NCI-H1105 treated with DMSO at 0.1 percent for 48 hours (cell line): Measurements from ENCODE around the gene TBCCD1.

Experiments used
- DNase-seq: peaks from one replicate; lab custom pipeline; 2025; lab: John Stamatoyannopoulos, UW

The TBCCD1 gene, protein sequence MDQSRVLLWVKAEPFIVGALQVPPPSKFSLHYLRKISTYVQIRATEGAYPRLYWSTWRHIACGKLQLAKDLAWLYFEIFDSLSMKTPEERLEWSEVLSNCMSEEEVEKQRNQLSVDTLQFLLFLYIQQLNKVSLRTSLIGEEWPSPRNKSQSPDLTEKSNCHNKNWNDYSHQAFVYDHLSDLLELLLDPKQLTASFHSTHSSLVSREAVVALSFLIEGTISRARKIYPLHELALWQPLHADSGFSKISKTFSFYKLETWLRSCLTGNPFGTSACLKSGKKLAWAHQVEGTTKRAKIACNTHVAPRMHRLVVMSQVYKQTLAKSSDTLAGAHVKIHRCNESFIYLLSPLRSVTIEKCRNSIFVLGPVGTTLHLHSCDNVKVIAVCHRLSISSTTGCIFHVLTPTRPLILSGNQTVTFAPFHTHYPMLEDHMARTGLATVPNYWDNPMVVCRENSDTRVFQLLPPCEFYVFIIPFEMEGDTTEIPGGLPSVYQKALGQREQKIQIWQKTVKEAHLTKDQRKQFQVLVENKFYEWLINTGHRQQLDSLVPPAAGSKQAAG

DNA sequence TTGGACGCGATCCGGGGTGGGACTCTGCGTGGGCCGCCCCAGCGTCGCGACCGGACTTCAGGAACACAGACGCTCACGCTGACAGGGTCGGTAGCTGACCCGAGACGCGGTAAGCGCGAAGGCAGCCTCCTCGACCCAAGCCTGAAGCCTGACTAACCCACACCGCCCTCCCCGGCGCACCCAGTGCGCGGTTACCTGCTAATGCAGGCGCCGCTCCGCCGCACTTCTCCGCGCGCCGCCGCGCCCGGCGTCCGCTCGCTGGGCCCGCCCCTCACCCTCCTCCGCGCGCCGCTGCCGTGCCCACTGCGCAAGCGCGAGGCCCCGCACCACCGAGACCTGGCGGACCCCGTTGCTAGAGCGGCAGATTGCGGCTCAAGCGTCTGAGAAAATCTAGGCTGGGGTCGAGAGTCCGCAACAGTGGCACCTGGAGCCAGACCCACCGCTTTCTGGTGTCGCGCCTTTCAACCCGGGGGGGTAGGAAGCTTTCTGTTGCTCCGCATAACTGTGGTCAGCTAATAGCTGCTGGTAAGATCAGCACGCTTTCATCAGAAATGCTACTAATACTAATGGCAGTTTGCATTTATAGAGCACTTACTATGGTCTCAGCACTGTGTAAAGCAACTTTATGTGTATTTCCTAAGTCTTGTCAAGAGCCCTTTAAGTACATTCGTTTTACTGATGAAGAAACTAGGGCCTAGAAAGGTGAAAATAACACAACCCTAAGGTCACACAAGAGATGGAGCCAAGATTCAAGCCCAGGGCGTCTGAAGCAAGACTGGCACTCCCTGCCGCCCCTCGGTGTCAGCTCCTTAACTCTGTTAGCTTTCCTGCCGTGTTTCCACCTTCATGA lies at the start of gene TBCCD1:
Gene TBCCD1, minus strand, starts transcription at position 268 of the 850 bp plus-strand sequence. CDS start 3,010 bp downstream, outside the sequence.
- DNase-seq: peak; percentile 92

- DNase-seq: no peak
Measured at GRCh38 chr3:186616299-186616617, 49.1 kb upstream of the TBCCD1 start.

DNA sequence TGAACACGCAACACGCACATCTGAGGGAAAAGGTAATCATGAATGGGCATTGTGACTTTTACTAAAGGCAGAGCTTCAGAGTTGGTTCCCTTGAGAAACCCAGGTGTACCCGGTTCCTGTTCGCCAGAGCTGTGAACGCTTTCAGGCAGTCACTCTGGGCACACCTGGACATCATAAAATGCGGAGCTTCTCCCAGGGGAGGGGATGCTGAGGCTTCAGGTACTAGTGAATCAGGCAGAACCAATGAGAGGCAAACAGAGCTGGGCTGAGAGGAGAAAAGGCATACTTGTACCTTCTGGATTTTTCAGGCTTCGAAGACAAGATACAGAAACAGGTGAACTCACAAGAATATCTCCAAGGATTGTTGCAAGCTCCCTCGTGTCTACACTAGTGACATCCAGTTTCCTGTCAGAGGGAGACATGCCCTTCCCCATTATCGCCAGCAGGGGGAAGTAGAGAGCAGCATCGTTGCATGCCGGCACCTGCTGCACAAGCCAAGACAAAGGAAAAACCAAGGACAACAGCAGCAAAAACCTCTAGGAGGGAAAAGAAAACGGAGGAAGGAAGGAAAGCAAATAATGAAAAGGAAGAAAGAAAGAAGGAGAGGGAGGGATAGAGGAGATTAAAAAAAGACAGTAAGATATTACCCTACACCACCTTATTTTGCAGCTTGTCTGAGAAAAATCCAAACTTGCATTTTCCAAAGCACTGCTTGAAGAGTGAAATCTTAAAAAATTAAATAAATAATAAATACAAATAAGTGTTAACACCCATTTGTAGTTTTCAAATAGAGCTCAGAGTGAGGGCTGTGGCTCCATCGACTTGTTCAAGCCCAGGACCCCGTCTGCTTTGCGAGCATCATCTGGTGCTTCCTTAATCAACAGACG lies 47.7 kb upstream of the TBCCD1 start:
- peak; percentile 82 for DNase-seq

- no peak for DNase-seq
Measured at GRCh38 chr3:186614266-186614596, 47.1 kb upstream of the TBCCD1 start.

GRCh38 chr3:186613637-186614265 lies 46.6 kb upstream of the TBCCD1 start:
- DNase-seq: no peak

GRCh38 chr3:186612721-186613636 lies 45.8 kb upstream of the TBCCD1 start, which contains the start of gene AHSG:
Gene AHSG (plus strand): TSS chr3:186613060. CDS start chr3:186613142, 82 bp downstream.
- DNase-seq: no peak

DNA sequence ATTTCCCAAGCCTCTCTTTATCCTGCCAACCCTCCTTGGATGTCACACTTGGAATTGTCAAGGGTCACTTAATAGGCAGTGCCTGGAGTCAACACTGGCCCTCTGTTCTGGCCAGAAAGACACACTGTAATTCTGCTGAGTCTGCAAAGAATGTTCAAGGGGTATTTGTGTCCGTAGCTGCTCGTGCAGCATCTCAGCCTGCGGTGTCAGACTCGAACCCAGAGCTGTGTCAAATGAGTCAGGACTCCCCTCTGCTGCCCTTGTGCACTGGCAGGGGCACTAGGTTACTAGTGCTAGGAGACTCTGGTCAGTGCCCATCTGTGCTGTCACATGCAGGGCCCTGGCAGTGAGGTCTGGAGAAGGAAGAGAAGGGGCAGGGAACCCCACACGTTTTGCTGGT lies 44.9 kb upstream of the TBCCD1 start:
- DNase-seq: no peak

GRCh38 chr3:186609247-186609868 lies 42.2 kb upstream of the TBCCD1 start:
- no peak for DNase-seq

GRCh38 chr3:186608624-186609215 lies 41.6 kb upstream of the TBCCD1 start:
- DNase-seq: no peak

DNA sequence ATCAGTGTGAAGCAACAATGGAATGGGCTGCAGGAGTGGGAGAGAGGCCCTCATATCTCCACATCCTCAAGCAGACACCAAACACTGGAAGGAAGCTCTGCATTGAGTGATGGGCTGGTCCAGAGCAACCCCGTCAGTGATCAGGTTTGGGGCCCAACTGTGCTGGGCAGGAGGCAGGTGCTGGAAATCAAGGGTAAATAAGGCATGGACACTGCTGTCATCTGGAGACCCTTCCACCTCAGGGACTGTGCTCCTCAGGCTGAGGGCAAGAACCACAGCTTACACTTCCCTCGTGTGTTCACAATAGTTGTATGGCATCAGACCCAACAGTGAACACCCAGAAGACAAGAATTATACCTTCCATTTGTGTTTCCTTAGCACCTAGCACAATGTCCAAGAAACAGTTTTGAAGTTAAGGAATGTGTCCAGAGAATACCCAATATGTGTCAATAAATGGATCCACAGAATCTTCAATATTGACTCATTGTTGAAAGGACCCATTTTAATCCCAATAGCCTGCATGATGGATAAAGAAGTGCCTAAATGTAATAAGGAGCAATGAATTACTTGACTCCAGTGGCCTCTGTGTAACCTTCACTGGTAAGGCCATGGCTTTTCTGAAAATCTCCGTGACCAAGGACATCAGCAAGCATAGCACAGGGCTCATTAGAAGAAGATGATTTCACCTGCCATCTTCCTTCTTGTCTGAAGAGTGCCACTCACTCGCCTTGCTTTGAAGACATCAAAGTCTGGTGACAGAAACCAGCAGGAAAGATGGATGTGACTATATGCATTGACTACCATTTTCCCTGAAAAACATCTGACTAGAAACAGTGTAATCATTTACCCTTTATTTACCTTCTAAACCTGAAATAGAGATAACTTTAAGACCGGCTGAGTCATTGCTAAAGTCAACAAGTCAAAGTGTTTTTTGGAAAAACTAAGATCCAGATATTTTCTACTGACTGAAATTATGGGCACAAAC lies 38.7 kb upstream of the TBCCD1 start:
- no peak for DNase-seq

GRCh38 chr3:186605078-186605477 lies 37.9 kb upstream of the TBCCD1 start:
- DNase-seq: no peak

DNA sequence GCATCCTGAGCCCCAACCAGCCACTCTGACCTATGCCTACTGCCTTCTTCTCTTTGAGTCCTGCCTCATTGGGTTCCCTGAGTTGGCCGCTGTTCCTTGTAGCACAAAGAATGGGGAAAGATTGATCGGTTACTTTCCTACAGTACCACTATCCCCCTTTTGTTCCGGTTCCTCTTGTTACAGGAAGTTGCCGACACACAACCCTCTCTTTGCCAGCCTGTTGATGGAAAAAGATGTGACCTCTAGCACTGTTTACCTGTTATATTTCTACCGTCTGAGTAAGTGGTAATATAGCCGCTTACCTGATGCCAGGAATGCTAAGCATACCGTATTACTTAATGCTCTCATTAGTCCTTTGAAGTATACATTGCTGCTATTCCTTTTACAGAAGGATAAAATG lies 36.0 kb upstream of the TBCCD1 start:
- no peak for DNase-seq

GRCh38 chr3:186600896-186601295 lies 33.8 kb upstream of the TBCCD1 start:
- DNase-seq: no peak

DNA sequence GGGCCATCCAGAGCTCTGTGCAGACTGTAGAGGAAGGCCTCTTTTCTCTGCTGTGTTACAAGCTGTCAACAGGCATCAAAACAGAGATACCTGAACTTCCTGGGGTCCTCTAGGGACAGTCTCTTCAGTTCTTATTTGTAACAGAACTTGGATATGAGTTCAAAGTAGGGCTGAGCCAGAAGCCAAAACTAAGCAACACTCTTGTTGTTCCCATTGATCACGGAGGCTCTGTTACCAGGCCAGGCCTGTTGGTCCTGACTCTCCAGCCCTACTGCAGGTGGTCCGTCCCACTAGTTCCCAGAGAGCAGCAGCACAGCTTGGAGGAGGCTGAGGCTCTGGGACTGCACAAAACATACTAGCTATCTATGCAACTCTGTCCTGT lies 32.6 kb upstream of the TBCCD1 start:
- no peak for DNase-seq

DNA sequence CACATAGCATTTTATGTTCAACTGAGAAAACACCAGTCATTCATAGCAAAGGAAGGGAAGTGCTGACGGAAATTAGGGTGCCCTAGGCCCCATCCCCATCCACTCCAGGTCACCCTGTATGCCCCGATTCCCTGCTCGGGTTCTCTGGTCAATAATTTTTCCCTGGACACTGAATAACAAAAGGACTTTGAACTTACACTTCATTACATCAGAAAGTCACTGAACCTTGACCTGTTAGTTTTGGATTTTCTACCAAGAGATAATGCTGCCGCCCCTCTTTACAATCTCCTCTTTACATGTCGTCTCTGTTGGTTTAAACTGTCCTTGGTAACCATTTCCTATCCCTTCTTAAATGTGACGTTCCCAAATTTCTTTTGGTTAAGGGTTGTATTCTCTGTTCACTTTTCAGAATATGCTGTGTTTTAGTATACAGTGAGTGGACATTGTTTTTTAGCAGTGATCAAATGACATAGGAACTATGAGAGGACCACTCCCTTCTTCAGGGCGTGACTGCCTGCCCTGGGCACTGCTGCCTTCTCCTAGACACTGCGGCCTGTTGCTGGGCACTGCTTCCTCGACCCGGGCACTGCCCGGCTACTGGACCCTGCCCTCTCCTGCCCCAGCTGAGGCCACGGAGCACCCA lies 32.1 kb upstream of the TBCCD1 start:
- no peak for DNase-seq

- no peak for DNase-seq
Measured at GRCh38 chr3:186598794-186599141, 31.6 kb upstream of the TBCCD1 start.

- DNase-seq: no peak
Measured at GRCh38 chr3:186598108-186598784, 31.1 kb upstream of the TBCCD1 start.
